ENCODE data around the gene KATNBL1. TPM values are rescaled to one million over a fixed set of nuclear protein-coding genes. Genes with fewer than 3 reads are reported as not detected.

KATNBL1 gene
- total RNA-seq, 1 donor from 2014 or later = 43.4 TPM

GRCh38 chr15:34119291-34119690, 90.6 kb downstream of the KATNBL1 start:
- Histone ChIP-seq H3K4me3 (ENCODE audit: low read depth, low read length) (no peak overlapping the region), H3K36me3 (ENCODE audit: control insufficient read depth, insufficient read depth, low read length) (no peaks in the 10 kb centered on the region), H3K27me3 (ENCODE audit: control insufficient read depth, insufficient read depth, low read length) (no peaks in the 10 kb centered on the region)
- DNase-seq (ENCODE audit: low read depth) = no peak
- no peak for TF ChIP-seq CTCF (IDR thresholded peaks at IDR 0.05; ENCODE audit: insufficient read depth, low read length, poor library complexity, severe bottlenecking)

- Histone ChIP-seq H3K4me3 (ENCODE audit: low read depth, low read length) (no peak overlapping the region), H3K36me3 (ENCODE audit: control insufficient read depth, insufficient read depth, low read length) (no peaks in the 10 kb centered on the region), H3K27me3 (ENCODE audit: control insufficient read depth, insufficient read depth, low read length) (no peaks in the 10 kb centered on the region)
- TF ChIP-seq CTCF (IDR thresholded peaks at IDR 0.05; ENCODE audit: insufficient read depth, low read length, poor library complexity, severe bottlenecking) = no peak
- no peak for DNase-seq (ENCODE audit: low read depth)
Measured at GRCh38 chr15:34116620-34117019, 93.3 kb downstream of the KATNBL1 start.

- H3K27me3 ChIP-seq (ENCODE audit: control insufficient read depth, insufficient read depth, low read length) = no peaks in the 10 kb centered on the region
- no peaks in the 10 kb centered on the region for H3K36me3 ChIP-seq (ENCODE audit: control insufficient read depth, insufficient read depth, low read length)
- no peak for TF ChIP-seq CTCF (IDR thresholded peaks at IDR 0.05; ENCODE audit: insufficient read depth, low read length, poor library complexity, severe bottlenecking)
- H3K4me3 ChIP-seq (ENCODE audit: low read depth, low read length) = no peak overlapping the region
- no peak for DNase-seq (ENCODE audit: low read depth)
Measured at GRCh38 chr15:34114739-34115138, 95.2 kb downstream of the KATNBL1 start.

GRCh38 chr15:34114215-34114614, 95.7 kb downstream of the KATNBL1 start:
- no peak overlapping the region for H3K4me3 ChIP-seq (ENCODE audit: low read depth, low read length)
- no peaks in the 10 kb centered on the region for H3K27me3 ChIP-seq (ENCODE audit: control insufficient read depth, insufficient read depth, low read length)
- no peak for TF ChIP-seq CTCF (IDR thresholded peaks at IDR 0.05; ENCODE audit: insufficient read depth, low read length, poor library complexity, severe bottlenecking)
- H3K36me3 ChIP-seq (ENCODE audit: control insufficient read depth, insufficient read depth, low read length) = no peaks in the 10 kb centered on the region
- DNase-seq (ENCODE audit: low read depth) = no peak

GRCh38 chr15:34111488-34111887, 98.4 kb downstream of the KATNBL1 start:
- Histone ChIP-seq H3K4me3 (ENCODE audit: low read depth, low read length) (no peak overlapping the region), H3K27me3 (ENCODE audit: control insufficient read depth, insufficient read depth, low read length) (no peaks in the 10 kb centered on the region), H3K36me3 (ENCODE audit: control insufficient read depth, insufficient read depth, low read length) (no peaks in the 10 kb centered on the region)
- no peak for TF ChIP-seq CTCF (IDR thresholded peaks at IDR 0.05; ENCODE audit: insufficient read depth, low read length, poor library complexity, severe bottlenecking)
- no peak for DNase-seq (ENCODE audit: low read depth)

- Histone ChIP-seq H3K27me3 (ENCODE audit: control insufficient read depth, insufficient read depth, low read length) (no peaks in the 10 kb centered on the region), H3K4me3 (ENCODE audit: low read depth, low read length) (no peak overlapping the region), H3K36me3 (ENCODE audit: control insufficient read depth, insufficient read depth, low read length) (no peaks in the 10 kb centered on the region)
- DNase-seq (ENCODE audit: low read depth) = no peak
- peak; percentile 74 for TF ChIP-seq CTCF (IDR thresholded peaks at IDR 0.05; ENCODE audit: insufficient read depth, low read length, poor library complexity, severe bottlenecking)
Measured at GRCh38 chr15:34109797-34110663, 99.9 kb downstream of the KATNBL1 start.

Measured in kidney epithelial cell (primary cell).